Osteoblast (primary cell): ENCODE data around the gene MTA1. TPM values are rescaled to one million over a fixed set of nuclear protein-coding genes. Genes with fewer than 3 reads are reported as not detected.

Experiments used
- DNase-seq: peaks from one replicate; pipeline ENCODE4 v3.0.0; 2011; ENCODE audit warnings: low spot score, mixed read lengths; ENCODE audit not compliant: insufficient read length; ENCODE audit errors: missing footprints
- H2AFZ ChIP-seq: 2 replicates; pipeline ENCODE4 v1.6.0; 2011; ENCODE audit warnings: mild to moderate bottlenecking, low read length
- H3K27ac ChIP-seq: 2 replicates; pipeline ENCODE4 v1.5.1; 2011; ENCODE audit warnings: mild to moderate bottlenecking, low read depth, low read length, moderate library complexity
- H3K27me3 ChIP-seq: 2 replicates; pipeline ENCODE4 v1.6.0; 2012; ENCODE audit warnings: mild to moderate bottlenecking, control low read depth, inconsistent platforms, low read length, moderate library complexity; ENCODE audit not compliant: insufficient read depth
- H3K36me3 ChIP-seq: 2 replicates; pipeline ENCODE4 v1.5.1; 2011; ENCODE audit warnings: mild to moderate bottlenecking, low read length, control low read depth, moderate library complexity; ENCODE audit not compliant: insufficient read depth
- H3K4me1 ChIP-seq: 2 replicates; pipeline ENCODE4 v1.5.1; 2011; ENCODE audit warnings: mild to moderate bottlenecking, low read length, control low read depth, moderate library complexity; ENCODE audit not compliant: insufficient read depth
- H3K4me2 ChIP-seq: 2 replicates; pipeline ENCODE4 v1.6.0; 2011; ENCODE audit warnings: mild to moderate bottlenecking, low read length; ENCODE audit not compliant: insufficient read depth
- H3K4me3 ChIP-seq: fragments of 200-600 bp; sonication (generic); 3 replicates; pipeline ENCODE4 v1.5.1; 2012; ENCODE audit warnings: mild to moderate bottlenecking, low read length, inconsistent platforms; ENCODE audit not compliant: insufficient read depth
- H3K79me2 ChIP-seq: 2 replicates; pipeline ENCODE4 v1.6.0; 2012; ENCODE audit warnings: mild to moderate bottlenecking, low read length, control low read depth, inconsistent platforms; ENCODE audit not compliant: insufficient read depth
- H3K9me3 ChIP-seq: 2 replicates; pipeline ENCODE4 v1.5.1; 2011; ENCODE audit warnings: low read depth, low read length, control low read depth
- H4K20me1 ChIP-seq: 2 replicates; pipeline ENCODE4 v1.6.0; 2012; ENCODE audit warnings: mild to moderate bottlenecking, low read length, control low read depth; ENCODE audit not compliant: insufficient read depth
- CTCF ChIP-seq: IDR thresholded peaks from 2 replicates; pipeline ENCODE4 v1.5.1; 2011; ENCODE audit warnings: mild to moderate bottlenecking, low read depth, low read length, moderate library complexity; ENCODE audit errors: extremely low read depth
- total RNA-seq: library from RNA; depleted of rRNA; stranded (reverse); fragments of >200 nt; gene quantifications from 2 replicates; pipeline ENCODE4 v1.2.3, GENCODE V29; 2012

MTA1 gene
- total RNA-seq, result 60.4 TPM in 2 replicates

GRCh38 chr14:105419195-105420091 is at the start of gene MTA1:
TSS of gene MTA1 (plus strand) at chr14:105419827. CDS start at chr14:105420036, 209 bp downstream.
- no peaks in the 10 kb centered on the region for H3K9me3 ChIP-seq
- peak within 1 kb of the TSS; percentile 81 for H3K4me3 ChIP-seq
- H3K4me2 ChIP-seq, result peak within 1 kb of the TSS; percentile 94
- DNase-seq, result peak; percentile 98
- no peaks in the 10 kb centered on the region for H3K27me3 ChIP-seq
- H3K4me1 ChIP-seq, result peaks cover 19% of the 10 kb centered on the region
- peaks cover 44% of the 10 kb centered on the region for H3K79me2 ChIP-seq
- peaks cover 29% of the 10 kb centered on the region for H4K20me1 ChIP-seq
- TF ChIP-seq CTCF, result no peak
- peak within 1 kb of the TSS; percentile 48 for H3K27ac ChIP-seq
- peak within 1 kb of the TSS; percentile 87 for H2AFZ ChIP-seq
- no peaks in the 10 kb centered on the region for H3K36me3 ChIP-seq

- Histone ChIP-seq H3K4me1 (no peaks in the 10 kb centered on the region), H3K4me2 (no peak overlapping the region), H3K27ac (no peak overlapping the region), H3K4me3 (no peak overlapping the region), H3K27me3 (no peaks in the 10 kb centered on the region), H3K79me2 (no peaks in the 10 kb centered on the region), H2AFZ (no peak overlapping the region), H4K20me1 (peaks cover 3% of the 10 kb centered on the region), H3K9me3 (no peaks in the 10 kb centered on the region), H3K36me3 (peaks cover 6% of the 10 kb centered on the region)
- TF ChIP-seq CTCF, result no peak
- DNase-seq, result no peak
Measured at GRCh38 chr14:105374389-105374788, 45.2 kb upstream of the MTA1 start.

- Histone ChIP-seq H3K27me3 (no peaks in the 10 kb centered on the region), H3K27ac (no peak overlapping the region), H3K4me1 (no peaks in the 10 kb centered on the region), H4K20me1 (peaks cover 3% of the 10 kb centered on the region), H3K4me2 (no peak overlapping the region), H3K36me3 (peaks cover 6% of the 10 kb centered on the region), H3K9me3 (no peaks in the 10 kb centered on the region), H3K79me2 (no peaks in the 10 kb centered on the region), H2AFZ (no peak overlapping the region), H3K4me3 (no peak overlapping the region)
- TF ChIP-seq CTCF, result no peak
- DNase-seq, result peak; percentile 92
Measured at GRCh38 chr14:105375635-105376057, 44.0 kb upstream of the MTA1 start.
